Epithelial cell of prostate (primary cell): ENCODE data around the gene ZBTB44.
A peak's percentile ranks its signal among the peaks of the same experiment; 100 is the strongest.
"Not testable (repeated sequence)": the region's sequence is repeated elsewhere in the genome, so short reads cannot be mapped to it uniquely, and the experiment has no call there.

Source experiments
- DNase-seq: peaks from one replicate; pipeline ENCODE4 v3.0.0-alpha.2; 2011; ENCODE audit warnings: low read depth, low spot score
- H3K27ac ChIP-seq: fragments of 450-650 bp; 2 replicates; pipeline ENCODE4 v1.5.1; 2017; ENCODE audit warnings: mild to moderate bottlenecking

The ZBTB44 gene

GRCh38 chr11:130314750-130315285 lies at the start of gene ZBTB44:
TSS of gene ZBTB44 (minus strand) at chr11:130314917. CDS start at chr11:130261873, 53,044 bp downstream.
- peak; percentile 36 for DNase-seq
- H3K27ac ChIP-seq = peak within 1 kb of the TSS; percentile 81

- no peak overlapping the region for H3K27ac ChIP-seq
- DNase-seq = no peak
These were observed 44.7 kb upstream of the ZBTB44 start for GRCh38 chr11:130359419-130359818.

- DNase-seq = no peak
- no peak overlapping the region for H3K27ac ChIP-seq
These were observed 43.7 kb upstream of the ZBTB44 start for GRCh38 chr11:130358398-130358797.

- H3K27ac ChIP-seq = no peak overlapping the region
- no peak for DNase-seq
These were observed 32.5 kb upstream of the ZBTB44 start for GRCh38 chr11:130347261-130347660.

- H3K27ac ChIP-seq = no peak overlapping the region
These were observed 30.1 kb upstream of the ZBTB44 start for GRCh38 chr11:130344841-130345240.

GRCh38 chr11:130340671-130341319 lies 26.1 kb upstream of the ZBTB44 start:
- DNase-seq = no peak

More at GRCh38 chr11:130344841-130345240, 30.1 kb upstream of the ZBTB44 start:
- DNase-seq = no peak

GRCh38 chr11:130338667-130339066 lies 23.9 kb upstream of the ZBTB44 start:
- no peak overlapping the region for H3K27ac ChIP-seq
- DNase-seq = no peak

More at GRCh38 chr11:130340671-130341319, 26.1 kb upstream of the ZBTB44 start:
- H3K27ac ChIP-seq = no peak overlapping the region

- DNase-seq = no peak
- no peak overlapping the region for H3K27ac ChIP-seq
These were observed 22.8 kb upstream of the ZBTB44 start for GRCh38 chr11:130337281-130338089.

- not testable (repeated sequence) for H3K27ac ChIP-seq, DNase-seq
These were observed 16.7 kb upstream of the ZBTB44 start for GRCh38 chr11:130331397-130331796.

- no peak overlapping the region for H3K27ac ChIP-seq
- DNase-seq = no peak
These were observed 15.5 kb upstream of the ZBTB44 start for GRCh38 chr11:130330101-130330684.

- no peak overlapping the region for H3K27ac ChIP-seq
- no peak for DNase-seq
These were observed 13.7 kb upstream of the ZBTB44 start for GRCh38 chr11:130328420-130328819.

GRCh38 chr11:130327716-130328115 lies 13.0 kb upstream of the ZBTB44 start:
- no peak for DNase-seq

GRCh38 chr11:130325691-130326090 lies 11.0 kb upstream of the ZBTB44 start:
- H3K27ac ChIP-seq = no peak overlapping the region
- DNase-seq = no peak

More at GRCh38 chr11:130327716-130328115, 13.0 kb upstream of the ZBTB44 start:
- H3K27ac ChIP-seq = no peak overlapping the region

GRCh38 chr11:130323452-130324450 lies 9.0 kb upstream of the ZBTB44 start:
- DNase-seq = no peak
- H3K27ac ChIP-seq = no peak overlapping the region

- DNase-seq = no peak
- H3K27ac ChIP-seq = no peak overlapping the region
These were observed 7.4 kb upstream of the ZBTB44 start for GRCh38 chr11:130322126-130322525.

GRCh38 chr11:130318031-130318673 lies 3.4 kb upstream of the ZBTB44 start:
- H3K27ac ChIP-seq = no peak overlapping the region
- DNase-seq = no peak

- no peak for DNase-seq
- peak overlapping the region; percentile 81 for H3K27ac ChIP-seq
These were observed 745 bp upstream of the ZBTB44 start for GRCh38 chr11:130315354-130315970.

GRCh38 chr11:130314184-130314749 lies 450 bp downstream of the ZBTB44 start:
- peak overlapping the region; percentile 81 for H3K27ac ChIP-seq
- DNase-seq = no peak
